Ramos (cell line): ENCODE results near the gene DSCAML1.
"Not testable (repeated sequence)": the region's sequence is repeated elsewhere in the genome, so short reads cannot be mapped to it uniquely, and the experiment has no call there.

Experiments
- in situ Hi-C: fragments of 300-500 bp; cut with MboI; formaldehyde crosslinking; loops from one replicate; pipeline ENCODE4 v1.14.3; 2022; ENCODE audit warnings: low sequenced_read_pairs; ENCODE audit not compliant: unreplicated experiment

Gene DSCAML1

GRCh38 chr11:117768506-117768905 lies 28.5 kb downstream of the DSCAML1 start:
- in situ Hi-C loops = no loop called here

- in situ Hi-C loops = no loop called here
These were observed 29.9 kb downstream of the DSCAML1 start for GRCh38 chr11:117767071-117767470.

GRCh38 chr11:117766576-117766975 lies 30.4 kb downstream of the DSCAML1 start:
- in situ Hi-C loops = no loop called here

GRCh38 chr11:117766026-117766425 lies 31.0 kb downstream of the DSCAML1 start:
- in situ Hi-C loops = no loop called here

GRCh38 chr11:117765068-117765467 lies 31.9 kb downstream of the DSCAML1 start:
- in situ Hi-C loops = no loop called here

- in situ Hi-C loops = not testable (repeated sequence)
These were observed 33.6 kb downstream of the DSCAML1 start for GRCh38 chr11:117763465-117763864.

- in situ Hi-C loops = no loop called here
These were observed 35.0 kb downstream of the DSCAML1 start for GRCh38 chr11:117761993-117762392.

- in situ Hi-C loops = no loop called here
These were observed 37.7 kb downstream of the DSCAML1 start for GRCh38 chr11:117759305-117759704.

GRCh38 chr11:117754030-117754429 lies 43.0 kb downstream of the DSCAML1 start:
- in situ Hi-C loops = no loop called here

GRCh38 chr11:117752721-117753237 lies 44.2 kb downstream of the DSCAML1 start:
- in situ Hi-C loops = no loop called here

GRCh38 chr11:117752071-117752470 lies 44.9 kb downstream of the DSCAML1 start:
- in situ Hi-C loops = no loop called here

- in situ Hi-C loops = no loop called here
These were observed 45.9 kb downstream of the DSCAML1 start for GRCh38 chr11:117750916-117751662.

GRCh38 chr11:117750357-117750756 lies 46.7 kb downstream of the DSCAML1 start:
- in situ Hi-C loops = no loop called here

- in situ Hi-C loops = no loop called here
These were observed 47.5 kb downstream of the DSCAML1 start for GRCh38 chr11:117749541-117749910.

- in situ Hi-C loops = no loop called here
These were observed 48.1 kb downstream of the DSCAML1 start for GRCh38 chr11:117748771-117749540.

GRCh38 chr11:117747892-117748291 lies 49.1 kb downstream of the DSCAML1 start:
- in situ Hi-C loops = no loop called here

GRCh38 chr11:117745346-117745745 lies 51.7 kb downstream of the DSCAML1 start:
- in situ Hi-C loops = no loop called here

- in situ Hi-C loops = no loop called here
These were observed 52.4 kb downstream of the DSCAML1 start for GRCh38 chr11:117744471-117745150.

- in situ Hi-C loops = no loop called here
These were observed 53.7 kb downstream of the DSCAML1 start for GRCh38 chr11:117743121-117743815.

- in situ Hi-C loops = no loop called here
These were observed 58.6 kb downstream of the DSCAML1 start for GRCh38 chr11:117738246-117738957.
